ENCODE measurements around the gene BCAS4.

- no peak for TF ChIP-seq CTCF (conservative IDR thresholded peaks at IDR 0.05)
- no peak for TF ChIP-seq ZFX (IDR thresholded peaks at IDR 0.05)
These were observed 89.0 kb downstream of the BCAS4 start for GRCh38 chr20:50883856-50884255.
